ENCODE results near the gene MT1F. TPM values are rescaled to one million over a fixed set of nuclear protein-coding genes. Genes with fewer than 3 reads are reported as not detected.

Gene MT1F
- total and polyA plus RNA-seq, 2 of the 4 experiments (the other 2 are of a cell fraction) = 0.56 TPM; not detected in 1

DNA sequence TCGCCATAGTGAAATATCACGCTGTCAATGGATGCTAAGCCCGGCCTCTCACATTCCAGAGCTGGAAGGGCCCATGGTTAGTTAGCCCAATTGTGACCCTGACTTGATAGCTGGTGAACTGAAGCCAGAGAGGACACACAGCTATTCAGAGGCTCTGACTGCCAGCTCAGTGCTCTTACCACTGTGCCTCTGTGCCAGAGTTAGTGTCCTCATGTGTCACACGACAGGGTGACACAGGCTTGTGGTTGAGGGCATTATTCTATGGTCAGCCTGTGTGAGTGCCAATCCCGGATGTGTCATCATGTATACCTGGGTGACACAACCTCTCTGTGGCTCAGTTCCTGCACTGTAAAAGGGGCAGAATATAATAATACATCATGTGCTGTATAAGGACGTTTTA is 22.1 kb downstream of the MT1F start:
- in situ Hi-C loops (cut with MboI; ENCODE audit: low sequenced_read_pairs) = no loop called here

More for the DNA sequence above, 22.1 kb downstream of the MT1F start:
- Histone ChIP-seq H3K36me3 (ENCODE audit: control insufficient read depth, insufficient read depth, low read length) (no peaks in the 10 kb centered on the region; the same call in 1 of the 2 replicates), H2BK5ac (ENCODE audit: low read depth, low read length, poor library complexity, severe bottlenecking) (no peak overlapping the region), H3K4me2 (ENCODE audit: low read depth, low read length) (no peak overlapping the region), H3K27ac (ENCODE audit: insufficient read depth, low read length) (no peak overlapping the region), H2BK20ac (ENCODE audit: low read depth, low read length) (no peak overlapping the region), H2AFZ (replicated peaks; ENCODE audit: low read length, poor library complexity) (no peak overlapping the region), H3K56ac (ENCODE audit: extremely low read depth, insufficient read depth, low read length) (no peak overlapping the region), H2AK9ac (replicated peaks; ENCODE audit: low read depth, low read length, poor library complexity) (no peak overlapping the region), H3K27me3 (ENCODE audit: control insufficient read depth, insufficient read depth, low read length) (peaks cover 24% of the 10 kb centered on the region), H3K9ac (ENCODE audit: low read depth, low read length) (no peak overlapping the region), H3K4me3 (ENCODE audit: insufficient read depth, low read depth, low read length) (no peak overlapping the region), H4K8ac (ENCODE audit: low read depth in 2 of 2, low read length in 2 of 2) (no peak overlapping the region), H3K18ac (ENCODE audit: low read depth, low read length) (no peak overlapping the region), H4K20me1 (ENCODE audit: insufficient read depth, low read length) (no peaks in the 10 kb centered on the region), H2BK15ac (ENCODE audit: low read depth, low read length) (no peak overlapping the region), H3K23ac (ENCODE audit: low read depth, low read length) (no peak overlapping the region), H4K5ac (ENCODE audit: low read depth, low read length) (no peak overlapping the region), H2BK120ac (ENCODE audit: low read depth, low read length) (no peak overlapping the region), H3K79me1 (ENCODE audit: low read depth in 1 of 2, low read length in 2 of 2) (peaks cover 3% of the 10 kb centered on the region in 2 experiments; a peak in 1 of 4 replicates), H3K9me1 (ENCODE audit: insufficient read depth, low read length) (no peaks in the 10 kb centered on the region), H3K4me1 (ENCODE audit: control insufficient read depth, insufficient read depth, low read length) (peaks cover 7% of the 10 kb centered on the region; the same call in 1 of the 2 replicates), H3K4ac (ENCODE audit: low read depth, low read length) (no peak overlapping the region), H2AK5ac (ENCODE audit: low read depth, low read length) (no peak overlapping the region; the same call in 1 of the 2 replicates), H4K91ac (ENCODE audit: insufficient read depth, low read depth, low read length) (no peak overlapping the region), H3K14ac (replicated peaks; ENCODE audit: low read depth, low read length) (no peak overlapping the region), H3K9me3 (ENCODE audit: control insufficient read depth, insufficient read depth, low read length) (no peaks in the 10 kb centered on the region)
- TF ChIP-seq CHD1 (IDR thresholded peaks at IDR 0.05; ENCODE audit: low read depth, low read length) (no peak), CEBPB (IDR thresholded peaks at IDR 0.05; ENCODE audit: low read depth, low read length) (no peak), BHLHE40 (IDR thresholded peaks at IDR 0.05; ENCODE audit: low read depth, low read length) (no peak), MXI1 (IDR thresholded peaks at IDR 0.05; ENCODE audit: borderline replicate concordance, low read depth, low read length) (no peak), SMC3 (IDR thresholded peaks at IDR 0.05; ENCODE audit: low read depth, low read length) (no peak), RAD21 (IDR thresholded peaks at IDR 0.05; ENCODE audit: low read length) (no peak), RFX5 (IDR thresholded peaks at IDR 0.05; ENCODE audit: low read depth, low read length) (no peak), RCOR1 (IDR thresholded peaks at IDR 0.05; ENCODE audit: insufficient replicate concordance, low read length) (no peak), MAZ (IDR thresholded peaks at IDR 0.05; ENCODE audit: borderline replicate concordance, low read depth, low read length) (no peak), POLR2A (IDR thresholded peaks at IDR 0.05; ENCODE audit: low read depth, low read length) (no peak), FOS (IDR thresholded peaks at IDR 0.05; ENCODE audit: low read depth, low read length) (no peak), MAFK (IDR thresholded peaks at IDR 0.05; ENCODE audit: low read depth, low read length) (no peak), NFE2L2 (IDR thresholded peaks at IDR 0.05; ENCODE audit: low read depth, low read length) (no peak)
- TF ChIP-seq, protein P1, sequence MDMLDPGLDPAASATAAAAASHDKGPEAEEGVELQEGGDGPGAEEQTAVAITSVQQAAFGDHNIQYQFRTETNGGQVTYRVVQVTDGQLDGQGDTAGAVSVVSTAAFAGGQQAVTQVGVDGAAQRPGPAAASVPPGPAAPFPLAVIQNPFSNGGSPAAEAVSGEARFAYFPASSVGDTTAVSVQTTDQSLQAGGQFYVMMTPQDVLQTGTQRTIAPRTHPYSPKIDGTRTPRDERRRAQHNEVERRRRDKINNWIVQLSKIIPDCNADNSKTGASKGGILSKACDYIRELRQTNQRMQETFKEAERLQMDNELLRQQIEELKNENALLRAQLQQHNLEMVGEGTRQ (IDR thresholded peaks at IDR 0.05; ENCODE audit: low read depth, low read length) = no peak
- TF ChIP-seq, protein P2, sequence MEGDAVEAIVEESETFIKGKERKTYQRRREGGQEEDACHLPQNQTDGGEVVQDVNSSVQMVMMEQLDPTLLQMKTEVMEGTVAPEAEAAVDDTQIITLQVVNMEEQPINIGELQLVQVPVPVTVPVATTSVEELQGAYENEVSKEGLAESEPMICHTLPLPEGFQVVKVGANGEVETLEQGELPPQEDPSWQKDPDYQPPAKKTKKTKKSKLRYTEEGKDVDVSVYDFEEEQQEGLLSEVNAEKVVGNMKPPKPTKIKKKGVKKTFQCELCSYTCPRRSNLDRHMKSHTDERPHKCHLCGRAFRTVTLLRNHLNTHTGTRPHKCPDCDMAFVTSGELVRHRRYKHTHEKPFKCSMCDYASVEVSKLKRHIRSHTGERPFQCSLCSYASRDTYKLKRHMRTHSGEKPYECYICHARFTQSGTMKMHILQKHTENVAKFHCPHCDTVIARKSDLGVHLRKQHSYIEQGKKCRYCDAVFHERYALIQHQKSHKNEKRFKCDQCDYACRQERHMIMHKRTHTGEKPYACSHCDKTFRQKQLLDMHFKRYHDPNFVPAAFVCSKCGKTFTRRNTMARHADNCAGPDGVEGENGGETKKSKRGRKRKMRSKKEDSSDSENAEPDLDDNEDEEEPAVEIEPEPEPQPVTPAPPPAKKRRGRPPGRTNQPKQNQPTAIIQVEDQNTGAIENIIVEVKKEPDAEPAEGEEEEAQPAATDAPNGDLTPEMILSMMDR (conservative IDR thresholded peaks at IDR 0.05; ENCODE audit: low read depth, low read length) = no peak
- TF ChIP-seq, protein P3, sequence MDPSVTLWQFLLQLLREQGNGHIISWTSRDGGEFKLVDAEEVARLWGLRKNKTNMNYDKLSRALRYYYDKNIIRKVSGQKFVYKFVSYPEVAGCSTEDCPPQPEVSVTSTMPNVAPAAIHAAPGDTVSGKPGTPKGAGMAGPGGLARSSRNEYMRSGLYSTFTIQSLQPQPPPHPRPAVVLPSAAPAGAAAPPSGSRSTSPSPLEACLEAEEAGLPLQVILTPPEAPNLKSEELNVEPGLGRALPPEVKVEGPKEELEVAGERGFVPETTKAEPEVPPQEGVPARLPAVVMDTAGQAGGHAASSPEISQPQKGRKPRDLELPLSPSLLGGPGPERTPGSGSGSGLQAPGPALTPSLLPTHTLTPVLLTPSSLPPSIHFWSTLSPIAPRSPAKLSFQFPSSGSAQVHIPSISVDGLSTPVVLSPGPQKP (IDR thresholded peaks at IDR 0.05; ENCODE audit: borderline replicate concordance, low read depth, low read length) = no peak
- ChIA-PET POLR2A (ENCODE audit: unreplicated experiment) (no interaction called here), CTCF (no interaction called here)
- ATAC-seq (ENCODE audit: low read depth) (no peak), DNase-seq (no peak)
- BruUV-seq (replicated peaks) = no TSS peak
- intact Hi-C loops (cut with micrococcal nuclease) = loop anchor here (5.0 kb wide), 2 partner anchors 53 to 73 kb away; partner anchors contain the start of genes MT1E and MT2A
- WGBS, 2 experiments (ENCODE audit: extremely low coverage in 2 of 2, insufficient read length in 1 of 2) = 100% methylated on average over 3 of the region's 6 CpGs; no CpG with 5 or more reads in 1 of the 2 experiments
- dilution Hi-C loops (cut with HindIII; ENCODE audit: low sequenced_read_pairs, unreplicated experiment) = no loop called here
